HEK293 (cell line): Measurements from ENCODE around the gene TTN.
A peak's percentile ranks its signal among the peaks of the same experiment; 100 is the strongest.

Experiments used
- GFI1B ChIP-seq: fragments of 450-650 bp; formaldehyde crosslinking; IDR thresholded peaks from 2 replicates; pipeline ENCODE4 v1.5.1; 2016; ENCODE audit warnings: missing biosample characterization, missing genetic modification characterization
- INSM2 ChIP-seq: fragments of 450-650 bp; formaldehyde crosslinking; IDR thresholded peaks from 2 replicates; pipeline ENCODE4 v1.5.1; 2016; ENCODE audit warnings: missing biosample characterization, missing genetic modification characterization
- KLF9 ChIP-seq: fragments of 450-650 bp; formaldehyde crosslinking; IDR thresholded peaks from 2 replicates; pipeline ENCODE4 v1.5.1; 2016; ENCODE audit warnings: missing biosample characterization, missing genetic modification characterization, low read depth
- PBX3 ChIP-seq: sonication (generic); formaldehyde crosslinking; IDR thresholded peaks from 2 replicates; pipeline ENCODE4 v1.8.1; 2022; ENCODE audit warnings: mild to moderate bottlenecking, moderate library complexity, missing genetic modification reagents
- SCRT2 ChIP-seq: fragments of 450-650 bp; formaldehyde crosslinking; IDR thresholded peaks from 2 replicates; pipeline ENCODE4 v1.5.1; 2016; ENCODE audit warnings: missing biosample characterization, missing genetic modification characterization
- ZBTB1 ChIP-seq: fragments of 450-650 bp; formaldehyde crosslinking; IDR thresholded peaks from 2 replicates; pipeline ENCODE4 v1.5.1; 2016; ENCODE audit warnings: missing biosample characterization, missing genetic modification characterization
- ZBTB10 ChIP-seq: fragments of 450-650 bp; formaldehyde crosslinking; IDR thresholded peaks from 2 replicates; pipeline ENCODE4 v1.5.1; 2016; ENCODE audit warnings: missing biosample characterization, missing genetic modification characterization
- ZBTB17 ChIP-seq: fragments of 450-650 bp; formaldehyde crosslinking; IDR thresholded peaks from 2 replicates; pipeline ENCODE4 v1.5.1; 2016; ENCODE audit warnings: missing biosample characterization, missing genetic modification characterization
- ZBTB21 ChIP-seq: fragments of 450-650 bp; formaldehyde crosslinking; IDR thresholded peaks from 2 replicates; pipeline ENCODE4 v1.5.1; 2017; ENCODE audit warnings: missing biosample characterization, missing genetic modification characterization
- ZNF114 ChIP-seq: fragments of 450-650 bp; formaldehyde crosslinking; IDR thresholded peaks from 2 replicates; pipeline ENCODE4 v1.5.0; 2017; ENCODE audit warnings: missing biosample characterization, missing genetic modification characterization
- ZNF354C ChIP-seq: fragments of 450-650 bp; formaldehyde crosslinking; IDR thresholded peaks from 2 replicates; pipeline ENCODE4 v1.5.1; 2016; ENCODE audit warnings: missing biosample characterization, missing genetic modification characterization, low read depth, borderline replicate concordance
- ZNF391 ChIP-seq: fragments of 450-650 bp; formaldehyde crosslinking; IDR thresholded peaks from 2 replicates; pipeline ENCODE4 v1.5.1; 2016; ENCODE audit warnings: low read depth, missing biosample characterization, missing genetic modification characterization, borderline replicate concordance
- ZNF426 ChIP-seq: fragments of 450-650 bp; formaldehyde crosslinking; IDR thresholded peaks from 2 replicates; pipeline ENCODE4 v1.5.1; 2017; ENCODE audit warnings: missing biosample characterization, missing genetic modification characterization, mild to moderate bottlenecking, inconsistent platforms, moderate library complexity
- ZNF449 ChIP-seq: fragments of 450-650 bp; formaldehyde crosslinking; IDR thresholded peaks from 2 replicates; pipeline ENCODE4 v1.5.1; 2017; ENCODE audit warnings: missing biosample characterization, mild to moderate bottlenecking, missing genetic modification characterization, moderate library complexity
- ZNF518A ChIP-seq: fragments of 450-650 bp; formaldehyde crosslinking; conservative IDR thresholded peaks from 2 replicates; pipeline ENCODE4 v1.5.1; 2016; ENCODE audit warnings: low read depth, missing biosample characterization, missing genetic modification characterization
- ZNF529 ChIP-seq: fragments of 450-650 bp; formaldehyde crosslinking; IDR thresholded peaks from 2 replicates; pipeline ENCODE4 v1.5.1; 2017; ENCODE audit warnings: missing genetic modification characterization, missing biosample characterization; ENCODE audit not compliant: insufficient replicate concordance
- ZNF555 ChIP-seq: fragments of 450-650 bp; formaldehyde crosslinking; conservative IDR thresholded peaks from 2 replicates; pipeline ENCODE4 v1.5.1; 2017; ENCODE audit warnings: missing biosample characterization, mild to moderate bottlenecking, missing genetic modification characterization, inconsistent platforms
- ZNF558 ChIP-seq: fragments of 450-650 bp; formaldehyde crosslinking; IDR thresholded peaks from 2 replicates; pipeline ENCODE4 v1.5.1; 2016; ENCODE audit warnings: missing biosample characterization, missing genetic modification characterization
- ZNF585B ChIP-seq: fragments of 450-650 bp; formaldehyde crosslinking; IDR thresholded peaks from 2 replicates; pipeline ENCODE4 v1.5.1; 2016; ENCODE audit warnings: missing biosample characterization, missing genetic modification characterization
- ZNF621 ChIP-seq: fragments of 450-650 bp; formaldehyde crosslinking; IDR thresholded peaks from 2 replicates; pipeline ENCODE4 v1.5.1; 2017; ENCODE audit warnings: missing biosample characterization, missing genetic modification characterization
- ZNF658 ChIP-seq: fragments of 450-650 bp; formaldehyde crosslinking; IDR thresholded peaks from 2 replicates; pipeline ENCODE4; 2016; ENCODE audit warnings: missing biosample characterization, missing genetic modification characterization
- ZNF660 ChIP-seq: fragments of 450-650 bp; IDR thresholded peaks from 2 replicates; pipeline ENCODE4 v1.5.1; 2018; ENCODE audit warnings: missing biosample characterization, mild to moderate bottlenecking, missing genetic modification characterization
- ZNF670 ChIP-seq: fragments of 450-650 bp; formaldehyde crosslinking; IDR thresholded peaks from 2 replicates; pipeline ENCODE4 v1.5.1; 2016; ENCODE audit warnings: missing biosample characterization, missing genetic modification characterization, low read depth
- ZNF768 ChIP-seq: fragments of 450-650 bp; formaldehyde crosslinking; IDR thresholded peaks from 2 replicates; pipeline ENCODE4 v1.5.1; 2018; ENCODE audit warnings: missing biosample characterization, mild to moderate bottlenecking, missing genetic modification characterization
- ZSCAN30 ChIP-seq: fragments of 450-650 bp; IDR thresholded peaks from 2 replicates; pipeline ENCODE4 v1.5.1; 2018; ENCODE audit warnings: missing biosample characterization, mild to moderate bottlenecking, missing genetic modification characterization, moderate library complexity
- ZXDB ChIP-seq: fragments of 450-650 bp; formaldehyde crosslinking; IDR thresholded peaks from 2 replicates; pipeline ENCODE4 v1.5.1; 2016; ENCODE audit warnings: missing biosample characterization, missing genetic modification characterization
- TF ChIP-seq, protein P1 (sequence below): fragments of 450-650 bp; formaldehyde crosslinking; IDR thresholded peaks from 2 replicates; pipeline ENCODE4 v1.5.1; 2016; ENCODE audit warnings: missing biosample characterization, missing genetic modification characterization

The TTN gene

DNA sequence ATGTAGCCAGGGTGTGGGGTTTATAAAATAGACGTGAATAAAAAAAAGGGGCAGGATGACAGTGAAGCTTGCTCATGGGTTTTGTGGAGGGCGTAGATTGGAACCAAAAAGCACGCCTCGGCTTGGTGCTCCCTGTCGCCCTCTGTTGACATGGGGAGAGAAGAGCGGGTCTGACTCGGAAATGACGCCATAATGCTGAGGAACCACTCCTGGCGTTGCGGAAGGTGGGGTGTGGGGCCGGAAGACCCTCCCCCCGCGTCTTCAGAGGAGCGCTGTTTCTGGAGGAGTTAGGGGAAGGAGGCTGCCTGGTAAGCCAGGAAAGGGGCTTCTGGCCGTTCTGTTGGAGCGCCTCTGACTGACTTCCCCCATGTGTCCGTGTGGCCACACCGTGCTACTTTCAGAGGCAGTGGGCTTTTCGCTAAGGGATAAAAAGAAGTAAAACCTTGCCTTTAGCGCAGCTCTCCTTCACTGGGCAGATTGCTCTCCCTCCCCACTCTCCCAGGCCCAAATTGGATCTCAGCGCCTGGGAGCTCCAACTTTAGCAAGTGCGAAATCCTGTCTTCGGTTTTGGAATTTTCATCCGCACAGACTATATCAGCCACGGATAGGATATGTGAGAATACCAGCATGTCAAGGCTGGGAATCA, 284.1 kb downstream of the TTN start (continued):
- peak; percentile 82 for TF ChIP-seq ZNF518A (tag by site-specific recombination)
- no peak for TF ChIP-seq PBX3 (CRISPR knock-in tag)
- TF ChIP-seq KLF9 (tag by site-specific recombination): no peak
- TF ChIP-seq ZNF114 (tag by site-specific recombination): no peak
- TF ChIP-seq ZBTB1 (tag by site-specific recombination): no peak
- no peak for TF ChIP-seq ZNF555 (tag by site-specific recombination)
- TF ChIP-seq ZNF658 (tag by site-specific recombination): no peak
- no peak for TF ChIP-seq ZNF529
- no peak for TF ChIP-seq ZXDB (tag by site-specific recombination)
- no peak for TF ChIP-seq INSM2 (tag by site-specific recombination)
- TF ChIP-seq ZNF585B (tag by site-specific recombination): no peak
- no peak for TF ChIP-seq SCRT2 (tag by site-specific recombination)
- no peak for TF ChIP-seq ZNF558
- no peak for TF ChIP-seq ZNF449 (tag by site-specific recombination)
- TF ChIP-seq ZNF426 (tag by site-specific recombination): no peak
- TF ChIP-seq ZBTB17: peak; percentile 80
- TF ChIP-seq ZNF670 (tag by site-specific recombination): no peak
- TF ChIP-seq, protein P1, sequence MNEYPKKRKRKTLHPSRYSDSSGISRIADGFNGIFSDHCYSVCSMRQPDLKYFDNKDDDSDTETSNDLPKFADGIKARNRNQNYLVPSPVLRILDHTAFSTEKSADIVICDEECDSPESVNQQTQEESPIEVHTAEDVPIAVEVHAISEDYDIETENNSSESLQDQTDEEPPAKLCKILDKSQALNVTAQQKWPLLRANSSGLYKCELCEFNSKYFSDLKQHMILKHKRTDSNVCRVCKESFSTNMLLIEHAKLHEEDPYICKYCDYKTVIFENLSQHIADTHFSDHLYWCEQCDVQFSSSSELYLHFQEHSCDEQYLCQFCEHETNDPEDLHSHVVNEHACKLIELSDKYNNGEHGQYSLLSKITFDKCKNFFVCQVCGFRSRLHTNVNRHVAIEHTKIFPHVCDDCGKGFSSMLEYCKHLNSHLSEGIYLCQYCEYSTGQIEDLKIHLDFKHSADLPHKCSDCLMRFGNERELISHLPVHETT: peak; percentile 65; the same call in 1 of the 2 replicates
- no peak for TF ChIP-seq ZNF354C (tag by site-specific recombination)
- TF ChIP-seq ZNF768 (tag by site-specific recombination): no peak
- TF ChIP-seq ZNF391 (tag by site-specific recombination): peak; percentile 51; the same call in 1 of the 2 replicates
- no peak for TF ChIP-seq ZNF621
- TF ChIP-seq ZSCAN30 (tag by site-specific recombination): peak; percentile 52
- no peak for TF ChIP-seq GFI1B (tag by site-specific recombination)
- peak; percentile 98 for TF ChIP-seq ZBTB21 (tag by site-specific recombination)
- TF ChIP-seq ZNF660: no peak; the same call in 1 of the 2 replicates
- no peak for TF ChIP-seq ZBTB10 (tag by site-specific recombination)
